HepG2 (cell line): ENCODE data around the gene ZFX. TPM values are rescaled to one million over a fixed set of nuclear protein-coding genes. Genes with fewer than 3 reads are reported as not detected.
A peak's percentile ranks its signal among the peaks of the same experiment; 100 is the strongest.

Source experiments
- ARID5B ChIP-seq: IDR thresholded peaks from 2 replicates; pipeline ENCODE4 v1.4.0; 2020; ENCODE audit warnings: mild to moderate bottlenecking, missing genetic modification reagents
- CBFB ChIP-seq: sonication (generic); formaldehyde crosslinking; IDR thresholded peaks from 2 replicates; pipeline ENCODE4 v1.4.0; 2020; ENCODE audit warnings: missing genetic modification reagents
- CCDC6 ChIP-seq: sonication (generic); formaldehyde crosslinking; IDR thresholded peaks from 2 replicates; pipeline ENCODE4 v1.8.1; 2022; ENCODE audit warnings: mild to moderate bottlenecking, missing genetic modification reagents, moderate library complexity
- CREB1 ChIP-seq, 2 experiments: fragments of 450-650 bp in 1 of 2; IDR thresholded peaks; 2 replicates each; pipeline ENCODE4 v1.6.1; 2016 to 2017; ENCODE audit warnings: control low read depth in 1 of 2, mild to moderate bottlenecking in 1 of 2, missing compliant biosample characterization in 1 of 2, missing genetic modification characterization in 1 of 2
- FOXJ3 ChIP-seq: sonication (generic); formaldehyde crosslinking; IDR thresholded peaks from 2 replicates; pipeline ENCODE4 v1.4.0; 2020; ENCODE audit warnings: missing genetic modification reagents, mild to moderate bottlenecking, borderline replicate concordance
- HMG20A ChIP-seq: IDR thresholded peaks from 2 replicates; pipeline ENCODE4 v1.6.1; 2016; ENCODE audit warnings: borderline replicate concordance
- HMG20B ChIP-seq: conservative IDR thresholded peaks from 2 replicates; pipeline ENCODE4 v1.6.1; 2016; ENCODE audit warnings: missing genetic modification reagents, missing compliant biosample characterization
- KDM5A ChIP-seq: fragments of 200-600 bp; sonication (generic); IDR thresholded peaks from 2 replicates; pipeline ENCODE4 v1.7.0; 2018; ENCODE audit warnings: antibody characterized with exemption, mild to moderate bottlenecking, low read length, borderline replicate concordance
- MAZ ChIP-seq, 2 experiments: sonication (generic) in 1 of 2; formaldehyde crosslinking in 1 of 2; IDR thresholded peaks; 2 replicates each; pipeline versions ENCODE4 v1.5.0 to v1.6.1; 2012 to 2020; ENCODE audit warnings: low read depth in 2 of 2, mild to moderate bottlenecking in 2 of 2, borderline replicate concordance in 1 of 2, improper control_type of control experiment in 1 of 2, low read length in 1 of 2, missing genetic modification reagents in 1 of 2, moderate library complexity in 1 of 2
- MTA1 ChIP-seq: sonication (generic); formaldehyde crosslinking; IDR thresholded peaks from 2 replicates; pipeline ENCODE4 v1.4.0; 2020; ENCODE audit warnings: missing genetic modification reagents, mild to moderate bottlenecking, borderline replicate concordance
- MTA3 ChIP-seq: sonication (generic); formaldehyde crosslinking; IDR thresholded peaks from 2 replicates; pipeline ENCODE4 v1.4.0; 2020; ENCODE audit warnings: missing genetic modification reagents
- RARG ChIP-seq: sonication (generic); formaldehyde crosslinking; IDR thresholded peaks from 2 replicates; pipeline ENCODE4 v1.4.0; 2020; ENCODE audit warnings: low read depth, mild to moderate bottlenecking, missing genetic modification reagents
- REL ChIP-seq: sonication (generic); formaldehyde crosslinking; conservative IDR thresholded peaks from 2 replicates; pipeline ENCODE4 v1.8.0; 2022; ENCODE audit warnings: mild to moderate bottlenecking, missing genetic modification reagents, moderate library complexity
- RNF2 ChIP-seq: fragments of 450-650 bp; conservative IDR thresholded peaks from 2 replicates; pipeline ENCODE4 v1.6.1; 2016; ENCODE audit warnings: low read depth
- SIX1 ChIP-seq: sonication (generic); formaldehyde crosslinking; IDR thresholded peaks from 2 replicates; pipeline ENCODE4 v1.4.0; 2020; ENCODE audit warnings: missing genetic modification reagents, borderline replicate concordance
- SMAD1 ChIP-seq: sonication (generic); formaldehyde crosslinking; IDR thresholded peaks from 2 replicates; pipeline ENCODE4 v1.4.0; 2020; ENCODE audit warnings: missing genetic modification reagents, low read depth, mild to moderate bottlenecking, borderline replicate concordance
- TBL1XR1 ChIP-seq: fragments of 150-350 bp; IDR thresholded peaks from 2 replicates; pipeline ENCODE4 v1.6.1; 2014; ENCODE audit warnings: borderline replicate concordance, low read length; ENCODE audit not compliant: partially characterized antibody
- TBX2 ChIP-seq: sonication (generic); formaldehyde crosslinking; IDR thresholded peaks from 2 replicates; pipeline ENCODE4 v1.5.0; 2020; ENCODE audit warnings: missing genetic modification reagents, mild to moderate bottlenecking, borderline replicate concordance
- THAP11 ChIP-seq: IDR thresholded peaks from 2 replicates; pipeline ENCODE4 v1.6.1; 2016; ENCODE audit warnings: missing biosample characterization, missing genetic modification reagents
- THAP9 ChIP-seq: sonication (generic); formaldehyde crosslinking; IDR thresholded peaks from 2 replicates; pipeline ENCODE4; 2020; ENCODE audit warnings: missing genetic modification reagents, mild to moderate bottlenecking, borderline replicate concordance
- ZNF256 ChIP-seq: sonication (generic); formaldehyde crosslinking; conservative IDR thresholded peaks from 2 replicates; pipeline ENCODE4 v1.4.0; 2020; ENCODE audit warnings: missing genetic modification reagents
- ZNF317 ChIP-seq: sonication (generic); formaldehyde crosslinking; IDR thresholded peaks from 2 replicates; pipeline ENCODE4 v1.5.0; 2020; ENCODE audit warnings: mild to moderate bottlenecking, missing genetic modification reagents
- ZNF354B ChIP-seq: sonication (generic); formaldehyde crosslinking; IDR thresholded peaks from 2 replicates; pipeline ENCODE4 v1.8.0; 2022; ENCODE audit warnings: mild to moderate bottlenecking, missing genetic modification reagents
- ZNF773 ChIP-seq: sonication (generic); formaldehyde crosslinking; IDR thresholded peaks from 2 replicates; pipeline ENCODE4 v1.4.0; 2020; ENCODE audit warnings: missing genetic modification reagents, borderline replicate concordance
- polyA plus RNA-seq, 8 experiments: library from polyadenylated mRNA; depleted of rRNA in 3 of 8; stranded (reverse) in 7 of 8; unstranded in 1 of 8; fragments of >200 nt; fragmentation: Illumina TruSeq in 4 of 8; extraction: Trizol in 4 of 8; gene quantifications; 2 replicates each; pipeline versions ENCODE4 v1.2.1 to v1.2.3, GENCODE V29; 2011 to 2016; ENCODE audit warnings: low read depth in 4 of 8, missing spikeins in 1 of 8, mixed read lengths in 1 of 8; ENCODE audit not compliant: insufficient read depth in 1 of 8
- total RNA-seq, 5 experiments: library from RNA; depleted of rRNA; stranded (reverse); fragments of >200 nt; fragmentation: Illumina TruSeq; extraction: Trizol; gene quantifications; 2 replicates each; pipeline ENCODE4 v1.2.3, GENCODE V29; 2016; ENCODE audit warnings: low read depth in 1 of 5

The ZFX gene
- total and polyA plus RNA-seq, 2 of the 13 experiments (the other 11 are each of a cell fraction or from before 2014, with no cell fraction given) = 13.8 to 37.3 TPM

- TF ChIP-seq ARID5B (CRISPR knock-in tag) (peak; percentile 83), MAZ (IDR thresholded peaks at IDR 0.05; ENCODE audit: borderline replicate concordance, low read depth, low read length) (no peak), MAZ (CRISPR knock-in tag; IDR thresholded peaks at IDR 0.05; ENCODE audit: low read depth) (no peak), SIX1 (CRISPR knock-in tag) (peak; percentile 75; the same call in 1 of the 2 replicates), KDM5A (no peak), HMG20A (CRISPR knock-in tag) (peak; percentile 80; the same call in 1 of the 2 replicates), ZNF354B (CRISPR knock-in tag) (no peak), CCDC6 (CRISPR knock-in tag) (no peak), RNF2 (no peak), THAP9 (CRISPR knock-in tag) (no peak), ZNF256 (CRISPR knock-in tag) (no peak), SMAD1 (CRISPR knock-in tag) (no peak), MTA1 (CRISPR knock-in tag) (no peak), MTA3 (no peak), RARG (no peak), ZNF773 (CRISPR knock-in tag) (no peak), CREB1 (IDR thresholded peaks at IDR 0.05) (no peak), CREB1 (CRISPR knock-in tag; IDR thresholded peaks at IDR 0.05) (peak; percentile 45), ZNF317 (no peak), HMG20B (CRISPR knock-in tag) (0 out of 2 replicates have a peak, but pooled peaks have one; percentile 39), REL (CRISPR knock-in tag) (no peak), FOXJ3 (CRISPR knock-in tag) (peak; percentile 90; the same call in 1 of the 2 replicates), CBFB (CRISPR knock-in tag) (no peak), THAP11 (CRISPR knock-in tag) (no peak), TBL1XR1 (no peak), TBX2 (no peak)
These were observed 40.0 kb downstream of the ZFX start (continued) for GRCh38 chrX:24189490-24189889.
